ENCODE results near the gene CAD.

The CAD gene

DNA sequence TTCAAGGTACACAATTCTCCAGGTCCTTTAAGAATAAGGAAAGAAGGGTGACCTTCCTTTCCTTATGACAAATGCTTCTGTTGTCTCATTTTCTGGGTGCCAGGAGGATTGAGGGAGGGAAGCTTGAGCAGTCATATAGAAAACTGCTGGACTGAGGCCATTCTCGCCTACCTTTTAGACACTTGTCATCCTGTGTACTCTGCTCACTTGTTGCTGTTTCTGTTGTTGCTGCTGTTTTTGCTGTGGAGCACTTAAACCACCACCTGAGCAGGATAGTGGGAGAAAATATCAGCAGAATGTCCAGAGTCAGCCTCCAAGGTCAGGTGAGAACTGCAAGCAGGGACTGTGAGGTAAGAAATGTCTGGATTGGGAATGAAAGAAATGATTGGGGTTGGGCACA, 60.8 kb downstream of the CAD start:
- no peak for FAIRE-seq

DNA sequence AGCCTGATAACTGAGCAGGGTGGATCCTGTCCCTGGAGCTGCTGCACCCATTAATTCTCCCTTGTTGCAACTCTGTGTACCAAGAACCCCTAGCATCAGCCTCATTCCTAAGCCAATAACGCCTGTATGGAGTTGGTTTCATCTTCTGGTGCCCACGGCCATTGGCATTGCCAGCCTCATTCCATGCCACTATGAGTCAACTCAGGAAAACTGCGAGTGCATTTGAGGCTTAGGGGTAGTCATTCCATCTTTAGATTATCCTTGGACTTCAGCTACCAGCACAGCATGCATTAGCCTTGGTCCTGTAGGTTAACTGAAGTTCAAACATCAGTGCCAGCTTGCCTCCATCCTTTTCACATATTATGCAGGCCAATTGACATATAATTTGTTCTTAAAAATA, 63.7 kb downstream of the CAD start:
- FAIRE-seq, result no peak

More for the DNA sequence above, 60.8 kb downstream of the CAD start:
- no peak for DNase-seq (ENCODE audit: low spot score)

GRCh38 chr2:27281442-27281841, 64.3 kb downstream of the CAD start:
- FAIRE-seq (no peak), DNase-seq (ENCODE audit: low spot score) (no peak)

More for the DNA sequence above, 63.7 kb downstream of the CAD start:
- no peak for DNase-seq (ENCODE audit: low spot score)

GRCh38 chr2:27281855-27282559, 64.8 kb downstream of the CAD start, which contains the start of gene TRIM54:
TRIM54 (plus strand) TSS chr2:27282429; CDS start chr2:27282732, 303 bp downstream.
- no peak for FAIRE-seq
- DNase-seq (ENCODE audit: low spot score), result peak; percentile 13

GRCh38 chr2:27282892-27283291, 65.7 kb downstream of the CAD start:
- DNase-seq (ENCODE audit: low spot score), result no peak
- no peak for FAIRE-seq

DNA sequence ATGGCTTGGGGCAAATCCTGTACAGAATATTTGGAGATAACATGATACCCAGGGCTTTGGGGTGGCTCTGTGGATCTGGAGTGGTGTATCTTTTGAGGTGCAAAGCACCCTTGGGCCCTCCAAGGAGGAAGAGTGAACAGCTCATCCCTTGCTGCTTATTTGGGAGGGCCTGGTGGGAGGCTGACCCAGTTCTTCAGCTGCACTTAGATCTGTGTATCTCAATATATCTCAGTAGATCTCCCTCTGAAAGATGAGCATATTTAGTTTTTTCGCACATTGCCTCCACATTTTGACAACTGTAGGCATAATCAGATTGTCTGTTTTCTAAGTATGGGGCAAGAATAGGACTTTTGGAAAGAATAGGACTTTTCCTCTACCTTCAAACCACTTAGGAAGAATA, 67.8 kb downstream of the CAD start:
- no peak for FAIRE-seq
- no peak for DNase-seq (ENCODE audit: low spot score)

DNA sequence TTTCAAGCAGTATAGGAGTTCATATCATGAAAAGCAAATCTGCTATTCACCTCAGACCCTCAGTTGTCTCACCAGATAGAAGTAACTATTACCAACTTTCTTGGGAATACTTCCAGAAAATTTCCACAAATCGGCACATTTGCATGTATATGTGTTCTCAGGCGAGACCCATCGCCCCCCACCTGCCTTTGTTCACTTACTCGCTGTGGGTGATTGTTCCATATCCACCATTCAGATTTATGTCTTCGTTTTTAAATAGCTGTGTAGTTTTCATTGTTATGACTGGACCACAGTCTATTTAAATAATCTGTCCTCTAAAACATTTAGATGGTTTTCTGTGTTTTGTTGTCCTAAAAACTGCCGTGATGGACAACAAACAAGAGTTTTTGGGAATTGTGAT, 68.3 kb downstream of the CAD start:
- FAIRE-seq, result no peak
- no peak for DNase-seq (ENCODE audit: low spot score)

GRCh38 chr2:27288610-27289009, 71.4 kb downstream of the CAD start:
- DNase-seq (ENCODE audit: low spot score) (no peak), FAIRE-seq (no peak)

GRCh38 chr2:27290549-27290948, 73.4 kb downstream of the CAD start:
- DNase-seq (ENCODE audit: low spot score) (no peak), FAIRE-seq (no peak)

- DNase-seq (ENCODE audit: low spot score), result no peak
- FAIRE-seq, result no peak
These were observed 74.7 kb downstream of the CAD start for GRCh38 chr2:27291865-27292264.

Data from RCC 7860 (cell line).